C4-2B (cell line): ENCODE results near the gene USP38.

Source experiments
- ZFX ChIP-seq: fragments of 450-650 bp; IDR thresholded peaks from 2 replicates; pipeline ENCODE4 v1.6.1; 2017
- TF ChIP-seq, protein P1 (sequence below): fragments of 450-650 bp; conservative IDR thresholded peaks from 2 replicates; pipeline ENCODE4 v1.5.1; 2017; ENCODE audit warnings: mild to moderate bottlenecking

DNA sequence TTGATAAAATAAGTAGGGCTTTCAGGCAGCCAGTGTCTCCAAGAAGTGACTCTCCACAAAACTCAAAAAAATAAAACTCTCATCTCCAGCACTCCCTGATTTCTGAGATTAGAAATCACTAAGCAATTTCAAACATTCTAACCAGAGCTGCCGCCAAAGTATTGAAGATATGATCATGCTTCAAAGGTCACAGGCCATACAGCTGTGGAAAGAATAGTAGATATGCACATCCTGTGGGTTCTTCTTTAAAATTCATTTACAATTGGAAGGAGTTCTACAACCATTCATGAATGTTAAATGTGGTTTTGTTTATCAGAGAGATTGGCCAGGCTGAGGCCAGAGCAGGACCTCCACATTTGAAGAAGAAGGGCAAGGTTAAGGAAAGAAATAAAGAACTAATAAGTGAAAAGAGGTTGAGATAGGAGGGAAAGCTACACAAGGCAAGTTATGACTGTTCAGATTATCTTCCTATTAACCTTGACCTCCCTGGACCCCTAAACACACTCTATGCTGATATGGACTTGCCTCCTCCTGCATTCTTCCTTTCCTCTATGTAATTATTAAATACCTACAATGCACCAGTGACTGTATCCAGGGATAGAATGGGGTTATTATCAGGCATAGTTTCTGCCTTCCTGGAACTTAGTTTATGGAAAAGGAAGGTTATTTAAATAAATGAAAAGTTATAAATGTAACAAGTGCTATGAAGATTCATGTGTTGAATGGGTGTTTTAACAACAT lies 56.4 kb downstream of the USP38 start:
- TF ChIP-seq, protein P1, sequence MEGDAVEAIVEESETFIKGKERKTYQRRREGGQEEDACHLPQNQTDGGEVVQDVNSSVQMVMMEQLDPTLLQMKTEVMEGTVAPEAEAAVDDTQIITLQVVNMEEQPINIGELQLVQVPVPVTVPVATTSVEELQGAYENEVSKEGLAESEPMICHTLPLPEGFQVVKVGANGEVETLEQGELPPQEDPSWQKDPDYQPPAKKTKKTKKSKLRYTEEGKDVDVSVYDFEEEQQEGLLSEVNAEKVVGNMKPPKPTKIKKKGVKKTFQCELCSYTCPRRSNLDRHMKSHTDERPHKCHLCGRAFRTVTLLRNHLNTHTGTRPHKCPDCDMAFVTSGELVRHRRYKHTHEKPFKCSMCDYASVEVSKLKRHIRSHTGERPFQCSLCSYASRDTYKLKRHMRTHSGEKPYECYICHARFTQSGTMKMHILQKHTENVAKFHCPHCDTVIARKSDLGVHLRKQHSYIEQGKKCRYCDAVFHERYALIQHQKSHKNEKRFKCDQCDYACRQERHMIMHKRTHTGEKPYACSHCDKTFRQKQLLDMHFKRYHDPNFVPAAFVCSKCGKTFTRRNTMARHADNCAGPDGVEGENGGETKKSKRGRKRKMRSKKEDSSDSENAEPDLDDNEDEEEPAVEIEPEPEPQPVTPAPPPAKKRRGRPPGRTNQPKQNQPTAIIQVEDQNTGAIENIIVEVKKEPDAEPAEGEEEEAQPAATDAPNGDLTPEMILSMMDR: no peak
- no peak for TF ChIP-seq ZFX
